GM23338 (cell line): Measurements from ENCODE around the gene CGNL1.

Experiments
- EZH2 ChIP-seq: fragments of 200-600 bp; sonication (generic); IDR thresholded peaks from one replicate; pipeline ENCODE4 v1.8.0; 2017; ENCODE audit warnings: antibody characterized with exemption, mild to moderate bottlenecking, low read depth; ENCODE audit not compliant: unreplicated experiment
- JUNB ChIP-seq: IDR thresholded peaks from one replicate; pipeline ENCODE4 v1.6.1; 2016; ENCODE audit warnings: antibody characterized with exemption; ENCODE audit not compliant: unreplicated experiment
- POLR2AphosphoS5 ChIP-seq: IDR thresholded peaks from 2 replicates; pipeline ENCODE4 v1.6.1; 2016; ENCODE audit warnings: antibody characterized with exemption, low read depth
- STAT1 ChIP-seq: IDR thresholded peaks from one replicate; pipeline ENCODE4 v1.6.1; 2016; ENCODE audit warnings: antibody characterized with exemption; ENCODE audit not compliant: unreplicated experiment
- TF ChIP-seq, protein P1 (sequence below), 2 experiments: fragments of 200-600 bp in 1 of 2; sonication (generic) in 1 of 2; conservative IDR thresholded peaks; 2 replicates each; pipeline versions ENCODE4 v1.5.1 to v1.6.1; 2016 to 2017; ENCODE audit warnings: antibody characterized with exemption in 2 of 2, low read depth in 2 of 2, mild to moderate bottlenecking in 2 of 2, moderate library complexity in 1 of 2
- TF ChIP-seq, protein P2 (sequence below): IDR thresholded peaks from one replicate; pipeline ENCODE4 v1.6.1; 2018; ENCODE audit warnings: antibody characterized with exemption; ENCODE audit not compliant: unreplicated experiment

DNA sequence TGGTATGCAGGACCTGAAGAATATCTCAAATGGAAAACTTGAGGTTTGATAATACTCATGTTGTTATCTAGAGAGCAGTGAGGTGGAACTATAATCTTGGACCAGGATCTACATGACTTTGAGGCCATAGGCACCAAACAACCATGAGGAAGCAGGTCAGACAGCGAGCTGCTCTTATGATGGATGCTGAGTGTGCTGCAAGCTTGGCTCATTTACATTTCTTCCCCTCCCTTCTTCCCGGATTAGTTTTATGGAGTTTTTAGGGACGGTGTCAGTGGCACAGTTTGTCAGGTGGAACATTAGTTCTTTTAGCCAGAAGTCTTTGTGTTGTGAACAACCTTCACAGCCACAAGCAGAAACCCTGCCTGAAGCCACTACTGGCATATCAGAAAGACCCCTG, 207.4 kb downstream of the CGNL1 start:
- TF ChIP-seq EZH2 (no peak), POLR2AphosphoS5 (no peak), STAT1 (no peak), JUNB (no peak)
- TF ChIP-seq, protein P1, sequence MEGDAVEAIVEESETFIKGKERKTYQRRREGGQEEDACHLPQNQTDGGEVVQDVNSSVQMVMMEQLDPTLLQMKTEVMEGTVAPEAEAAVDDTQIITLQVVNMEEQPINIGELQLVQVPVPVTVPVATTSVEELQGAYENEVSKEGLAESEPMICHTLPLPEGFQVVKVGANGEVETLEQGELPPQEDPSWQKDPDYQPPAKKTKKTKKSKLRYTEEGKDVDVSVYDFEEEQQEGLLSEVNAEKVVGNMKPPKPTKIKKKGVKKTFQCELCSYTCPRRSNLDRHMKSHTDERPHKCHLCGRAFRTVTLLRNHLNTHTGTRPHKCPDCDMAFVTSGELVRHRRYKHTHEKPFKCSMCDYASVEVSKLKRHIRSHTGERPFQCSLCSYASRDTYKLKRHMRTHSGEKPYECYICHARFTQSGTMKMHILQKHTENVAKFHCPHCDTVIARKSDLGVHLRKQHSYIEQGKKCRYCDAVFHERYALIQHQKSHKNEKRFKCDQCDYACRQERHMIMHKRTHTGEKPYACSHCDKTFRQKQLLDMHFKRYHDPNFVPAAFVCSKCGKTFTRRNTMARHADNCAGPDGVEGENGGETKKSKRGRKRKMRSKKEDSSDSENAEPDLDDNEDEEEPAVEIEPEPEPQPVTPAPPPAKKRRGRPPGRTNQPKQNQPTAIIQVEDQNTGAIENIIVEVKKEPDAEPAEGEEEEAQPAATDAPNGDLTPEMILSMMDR (conservative IDR thresholded peaks at IDR 0.05; ENCODE audit: low read depth in 2 of 2) = no peak
- TF ChIP-seq, protein P2, sequence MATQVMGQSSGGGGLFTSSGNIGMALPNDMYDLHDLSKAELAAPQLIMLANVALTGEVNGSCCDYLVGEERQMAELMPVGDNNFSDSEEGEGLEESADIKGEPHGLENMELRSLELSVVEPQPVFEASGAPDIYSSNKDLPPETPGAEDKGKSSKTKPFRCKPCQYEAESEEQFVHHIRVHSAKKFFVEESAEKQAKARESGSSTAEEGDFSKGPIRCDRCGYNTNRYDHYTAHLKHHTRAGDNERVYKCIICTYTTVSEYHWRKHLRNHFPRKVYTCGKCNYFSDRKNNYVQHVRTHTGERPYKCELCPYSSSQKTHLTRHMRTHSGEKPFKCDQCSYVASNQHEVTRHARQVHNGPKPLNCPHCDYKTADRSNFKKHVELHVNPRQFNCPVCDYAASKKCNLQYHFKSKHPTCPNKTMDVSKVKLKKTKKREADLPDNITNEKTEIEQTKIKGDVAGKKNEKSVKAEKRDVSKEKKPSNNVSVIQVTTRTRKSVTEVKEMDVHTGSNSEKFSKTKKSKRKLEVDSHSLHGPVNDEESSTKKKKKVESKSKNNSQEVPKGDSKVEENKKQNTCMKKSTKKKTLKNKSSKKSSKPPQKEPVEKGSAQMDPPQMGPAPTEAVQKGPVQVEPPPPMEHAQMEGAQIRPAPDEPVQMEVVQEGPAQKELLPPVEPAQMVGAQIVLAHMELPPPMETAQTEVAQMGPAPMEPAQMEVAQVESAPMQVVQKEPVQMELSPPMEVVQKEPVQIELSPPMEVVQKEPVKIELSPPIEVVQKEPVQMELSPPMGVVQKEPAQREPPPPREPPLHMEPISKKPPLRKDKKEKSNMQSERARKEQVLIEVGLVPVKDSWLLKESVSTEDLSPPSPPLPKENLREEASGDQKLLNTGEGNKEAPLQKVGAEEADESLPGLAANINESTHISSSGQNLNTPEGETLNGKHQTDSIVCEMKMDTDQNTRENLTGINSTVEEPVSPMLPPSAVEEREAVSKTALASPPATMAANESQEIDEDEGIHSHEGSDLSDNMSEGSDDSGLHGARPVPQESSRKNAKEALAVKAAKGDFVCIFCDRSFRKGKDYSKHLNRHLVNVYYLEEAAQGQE = no peak
